HG03045 (cell line): ENCODE measurements around the gene CDK8.

Experiments used
- ATAC-seq: cut with Tn5 transposase; IDR thresholded peaks from one replicate; pipeline ENCODE4 v1.9.1; 2021; ENCODE audit warnings: mild to moderate bottlenecking, moderate library complexity; ENCODE audit not compliant: unreplicated experiment

Gene CDK8

GRCh38 chr13:26435646-26436045 is 181.7 kb downstream of the CDK8 start:
- ATAC-seq, result no peak

GRCh38 chr13:26436914-26437313 is 183.0 kb downstream of the CDK8 start:
- ATAC-seq, result no peak

- ATAC-seq, result no peak
Measured at GRCh38 chr13:26440111-26440510, 186.2 kb downstream of the CDK8 start.

GRCh38 chr13:26441476-26441875 is 187.5 kb downstream of the CDK8 start:
- ATAC-seq, result no peak

- no peak for ATAC-seq
Measured at GRCh38 chr13:26442541-26442940, 188.6 kb downstream of the CDK8 start.

- ATAC-seq, result no peak
Measured at GRCh38 chr13:26445092-26445491, 191.2 kb downstream of the CDK8 start.

GRCh38 chr13:26446751-26447150 is 192.8 kb downstream of the CDK8 start:
- ATAC-seq, result no peak

- ATAC-seq, result no peak
Measured at GRCh38 chr13:26448032-26448431, 194.1 kb downstream of the CDK8 start.

GRCh38 chr13:26449063-26449848 is 195.3 kb downstream of the CDK8 start:
- ATAC-seq, result no peak
